BLaER1 treated with 17β-estradiol and CSF1 and Interleukin-3, amounts not matched to agents 10 nM and 100 nM (cell line): ENCODE results near the gene TGFB3.

Source experiments
- H3K27ac ChIP-seq, 11 experiments: shearing (Covaris generic); formaldehyde crosslinking; 2 replicates each; pipeline ENCODE4 v1.8.1; 2022
- H3K27me3 ChIP-seq, 11 experiments: shearing (Covaris generic); formaldehyde crosslinking; 2 replicates each; pipeline ENCODE4 v1.8.1; 2022
- H3K36me3 ChIP-seq, 11 experiments: shearing (Covaris generic); formaldehyde crosslinking; 2 replicates each; pipeline ENCODE4 v1.8.1; 2022
- H3K4me1 ChIP-seq, 10 experiments: shearing (Covaris generic); formaldehyde crosslinking; 2 replicates each; pipeline ENCODE4 v1.8.1; 2022
- H3K4me2 ChIP-seq, 11 experiments: shearing (Covaris generic); formaldehyde crosslinking; 2 replicates each; pipeline ENCODE4 v1.8.1; 2022
- H3K4me3 ChIP-seq, 10 experiments: shearing (Covaris generic); formaldehyde crosslinking; 2 replicates each; pipeline ENCODE4 v1.8.1; 2022
- H3K9ac ChIP-seq, 11 experiments: shearing (Covaris generic); formaldehyde crosslinking; 2 replicates each; pipeline ENCODE4 v1.8.1; 2022
- H3K9me3 ChIP-seq, 11 experiments: shearing (Covaris generic); formaldehyde crosslinking; replicated peaks in 1 of 11; 2 replicates each; pipeline ENCODE4 v1.8.1; 2022
- H4K20me1 ChIP-seq, 11 experiments: shearing (Covaris generic); formaldehyde crosslinking; 2 replicates each; pipeline ENCODE4 v1.8.1; 2022
- Cebpa-rat ChIP-seq, 11 experiments: shearing (Covaris generic); IDR thresholded peaks; 2 replicates each; pipeline ENCODE4 v1.8.1; 2022

Gene TGFB3

DNA sequence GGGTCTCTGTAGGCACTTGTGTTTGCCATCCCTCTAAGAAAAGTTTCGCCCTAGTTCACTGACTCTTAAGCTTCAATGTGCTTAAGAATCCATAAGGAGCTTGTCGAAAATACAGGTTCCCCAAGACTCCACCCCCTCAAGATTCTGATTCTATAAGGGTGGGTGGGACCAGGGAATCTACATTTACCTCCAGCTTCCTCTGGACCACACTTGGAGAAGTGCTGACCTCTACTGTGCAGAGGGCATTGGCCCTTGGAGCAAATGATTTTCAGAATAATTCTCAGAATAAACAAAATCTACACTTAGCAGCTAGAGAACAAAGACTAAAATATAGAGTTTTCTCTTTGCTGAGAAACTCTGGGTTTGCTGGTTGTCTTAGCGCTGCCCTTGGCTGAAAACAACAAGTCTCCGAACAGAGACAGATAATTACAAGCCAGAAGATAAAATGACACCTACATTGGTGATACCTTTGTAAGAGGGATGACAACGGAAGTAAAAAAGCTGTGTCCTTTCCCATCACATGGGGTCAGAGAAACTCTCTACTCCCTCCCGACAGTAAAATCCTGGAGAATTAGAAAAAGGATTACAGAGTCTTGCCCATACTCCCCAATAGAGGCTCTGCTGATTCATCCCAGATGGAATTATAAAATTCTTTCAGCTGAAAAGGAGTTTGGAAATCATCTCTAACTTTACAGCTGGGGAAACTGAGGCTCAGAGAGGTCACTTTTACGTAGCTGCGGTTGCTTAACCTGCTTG, 4.8 kb downstream of the TGFB3 start:
- Histone ChIP-seq H3K9ac (no peak overlapping the region), H4K20me1 (no peaks in the 10 kb centered on the region), H3K27me3 (peaks cover 0 to 5% (median 0%) of the 10 kb centered on the region in 11 experiments; a peak in 2 of 22 replicates), H3K4me2 (peak overlapping the region in 10 of 11 experiments; percentile 25 to 90 (median 80); a peak in 17 of 22 replicates), H3K4me1 (peaks cover 22 to 70% (median 54%) of the 10 kb centered on the region in 10 experiments), H3K4me3 (no peak overlapping the region), H3K9me3 (no peaks in the 10 kb centered on the region), H3K36me3 (no peaks in the 10 kb centered on the region), H3K27ac (no peak overlapping the region)
- no peak for TF ChIP-seq Cebpa-rat (IDR thresholded peaks at IDR 0.05)

DNA sequence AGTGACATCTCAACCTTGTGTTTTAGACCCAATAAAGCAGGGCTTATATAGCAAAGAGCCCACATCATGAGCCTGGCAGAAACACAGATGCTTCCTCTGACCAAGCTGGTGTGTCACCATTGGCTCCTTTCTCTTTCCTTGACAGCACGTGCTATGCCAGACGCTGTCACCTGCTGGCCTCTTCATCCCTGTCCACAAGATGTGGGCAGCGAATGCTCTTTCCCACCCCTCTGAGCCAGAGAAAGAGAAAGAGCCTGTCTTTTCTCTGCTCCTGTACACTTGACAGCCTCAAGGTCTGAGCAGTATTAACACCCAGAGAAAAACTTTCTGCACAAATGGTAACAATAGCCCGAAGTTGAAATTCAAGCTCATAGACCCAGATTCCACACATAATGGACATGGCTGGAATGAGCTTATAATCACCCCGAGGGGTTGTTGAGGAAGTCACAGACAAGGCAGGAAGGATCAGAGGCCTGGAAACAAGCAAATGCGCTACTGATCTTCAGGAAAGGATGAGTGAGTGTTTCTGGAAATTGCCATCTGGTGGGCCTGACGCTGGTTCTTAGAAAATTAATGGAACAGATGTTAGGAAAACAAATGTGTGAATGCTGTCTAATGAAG, 8.9 kb downstream of the TGFB3 start:
- H3K36me3 ChIP-seq = no peaks in the 10 kb centered on the region
- H3K4me1 ChIP-seq = peaks cover 2 to 45% (median 29%) of the 10 kb centered on the region in 10 experiments; a peak in 17 of 20 replicates
- no peak overlapping the region for H3K4me3 ChIP-seq
- no peak overlapping the region for H3K27ac ChIP-seq
- H3K4me2 ChIP-seq = peak overlapping the region in 4 of 11 experiments; percentile 21 to 43 (median 32); a peak in 7 of 22 replicates
- H4K20me1 ChIP-seq = no peaks in the 10 kb centered on the region
- H3K9me3 ChIP-seq = no peaks in the 10 kb centered on the region
- no peak for TF ChIP-seq Cebpa-rat (IDR thresholded peaks at IDR 0.05)
- no peak overlapping the region for H3K9ac ChIP-seq
- H3K27me3 ChIP-seq = no peaks in the 10 kb centered on the region

DNA sequence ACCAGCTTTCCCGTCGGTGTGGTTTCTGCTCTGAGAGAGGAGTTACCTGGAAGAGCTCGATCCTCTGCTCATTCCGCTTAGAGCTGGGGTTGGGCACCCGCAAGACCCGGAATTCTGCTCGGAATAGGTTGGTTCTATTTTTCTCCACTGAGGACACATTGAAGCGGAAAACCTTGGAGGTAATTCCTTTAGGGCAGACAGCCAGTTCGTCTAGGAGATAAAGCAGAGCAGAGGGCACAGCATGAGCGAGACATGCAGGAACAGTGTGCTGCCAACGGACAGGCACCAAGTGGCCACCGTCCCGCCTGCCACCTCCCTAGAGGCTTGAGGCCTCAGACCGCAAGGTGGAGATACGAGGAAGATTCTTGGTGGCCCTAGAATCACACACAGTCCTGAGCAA, 10.3 kb downstream of the TGFB3 start:
- H3K9ac ChIP-seq = no peak overlapping the region
- no peaks in the 10 kb centered on the region for H4K20me1 ChIP-seq
- no peaks in the 10 kb centered on the region for H3K36me3 ChIP-seq
- H3K9me3 ChIP-seq = no peaks in the 10 kb centered on the region
- H3K4me1 ChIP-seq = peaks cover 0 to 31% (median 15%) of the 10 kb centered on the region in 10 experiments; a peak in 16 of 20 replicates
- H3K4me3 ChIP-seq = no peak overlapping the region
- no peak overlapping the region for H3K27ac ChIP-seq
- no peak overlapping the region for H3K4me2 ChIP-seq
- no peak for TF ChIP-seq Cebpa-rat (IDR thresholded peaks at IDR 0.05)
- no peaks in the 10 kb centered on the region for H3K27me3 ChIP-seq

DNA sequence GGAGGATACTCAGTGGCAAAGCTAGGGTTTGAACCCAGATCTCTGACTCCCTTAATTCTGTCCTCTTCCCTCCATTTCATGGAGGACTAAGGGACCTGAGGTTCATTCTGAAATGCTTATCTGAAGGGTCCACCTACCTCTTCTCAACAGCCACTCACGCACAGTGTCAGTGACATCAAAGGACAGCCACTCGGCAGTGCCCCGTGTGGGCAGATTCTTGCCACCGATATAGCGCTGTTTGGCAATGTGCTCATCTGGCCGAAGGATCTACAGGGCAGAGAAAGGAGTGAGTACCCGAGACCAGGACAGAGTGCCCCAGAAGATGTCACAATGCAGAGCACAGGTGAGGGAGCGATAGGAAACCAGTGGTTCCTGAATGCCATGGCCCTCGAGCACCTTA, 10.8 kb downstream of the TGFB3 start:
- Histone ChIP-seq H3K4me3 (no peak overlapping the region), H4K20me1 (no peaks in the 10 kb centered on the region), H3K9me3 (no peaks in the 10 kb centered on the region), H3K9ac (no peak overlapping the region), H3K36me3 (no peaks in the 10 kb centered on the region), H3K27me3 (no peaks in the 10 kb centered on the region), H3K4me2 (no peak overlapping the region), H3K27ac (no peak overlapping the region), H3K4me1 (peaks cover 0 to 26% (median 12%) of the 10 kb centered on the region in 10 experiments; a peak in 12 of 20 replicates)
- TF ChIP-seq Cebpa-rat (IDR thresholded peaks at IDR 0.05) = no peak

DNA sequence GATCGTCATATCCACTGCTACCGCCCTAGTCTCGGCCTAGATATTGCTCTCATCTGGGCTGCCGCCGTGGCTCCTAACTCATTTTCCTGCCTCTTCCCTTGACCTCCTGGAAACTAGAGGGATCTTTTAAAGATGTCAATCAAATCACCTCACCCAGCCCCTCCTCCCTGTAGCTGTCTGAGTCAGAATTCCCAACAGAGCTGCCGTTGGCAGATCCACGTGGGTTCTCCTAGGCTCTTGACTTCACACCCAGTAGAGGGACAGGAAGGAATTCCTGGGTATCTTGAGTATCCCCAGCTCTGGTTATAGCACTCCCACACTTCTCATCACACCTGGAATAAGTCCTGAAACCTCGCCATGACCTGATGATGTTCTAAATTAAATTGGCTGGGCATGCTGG, 11.9 kb downstream of the TGFB3 start:
- Histone ChIP-seq H4K20me1 (no peaks in the 10 kb centered on the region), H3K4me1 (peaks cover 0 to 25% (median 12%) of the 10 kb centered on the region in 10 experiments; a peak in 12 of 20 replicates), H3K4me3 (no peak overlapping the region), H3K36me3 (no peaks in the 10 kb centered on the region), H3K9ac (no peak overlapping the region), H3K4me2 (no peak overlapping the region), H3K9me3 (no peaks in the 10 kb centered on the region), H3K27ac (0 out of 22 replicates have a peak overlapping the region, but pooled peaks of 1 of the 11 experiments have one; percentile 31), H3K27me3 (no peaks in the 10 kb centered on the region)
- no peak for TF ChIP-seq Cebpa-rat (IDR thresholded peaks at IDR 0.05)

DNA sequence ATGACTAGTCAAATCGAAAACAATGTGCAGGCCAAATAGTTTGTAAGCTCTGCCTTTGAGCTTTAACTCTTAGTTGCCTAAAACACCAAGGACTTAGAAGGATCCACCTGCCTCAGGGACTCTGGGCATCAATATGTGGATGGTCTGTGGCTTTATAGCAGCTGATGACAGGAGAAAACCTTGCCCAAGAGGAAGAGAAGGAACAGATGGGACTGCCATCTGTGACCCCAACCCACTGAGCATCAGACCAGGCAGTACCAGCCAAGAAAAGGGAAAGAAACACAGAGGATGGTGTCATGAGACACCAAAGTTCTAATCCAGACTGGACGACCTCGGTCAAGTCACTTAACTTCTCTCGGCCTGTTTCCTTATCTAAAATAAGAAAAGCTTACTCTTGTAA, 12.7 kb downstream of the TGFB3 start:
- no peak overlapping the region for H3K4me3 ChIP-seq
- peak overlapping the region in 2 of 11 experiments; percentile 31 to 32; a peak in 3 of 22 replicates for H3K27ac ChIP-seq
- H3K27me3 ChIP-seq = no peaks in the 10 kb centered on the region
- peaks cover 0 to 25% (median 12%) of the 10 kb centered on the region in 10 experiments; a peak in 12 of 20 replicates for H3K4me1 ChIP-seq
- TF ChIP-seq Cebpa-rat (IDR thresholded peaks at IDR 0.05) = no peak
- H3K9ac ChIP-seq = peak overlapping the region in 1 of 11 experiments; percentile 20; a peak in 1 of 22 replicates
- no peaks in the 10 kb centered on the region for H3K9me3 ChIP-seq
- peak overlapping the region in 6 of 11 experiments; percentile 2 to 53 (median 18); a peak in 7 of 22 replicates for H3K4me2 ChIP-seq
- H3K36me3 ChIP-seq = no peaks in the 10 kb centered on the region
- no peaks in the 10 kb centered on the region for H4K20me1 ChIP-seq

DNA sequence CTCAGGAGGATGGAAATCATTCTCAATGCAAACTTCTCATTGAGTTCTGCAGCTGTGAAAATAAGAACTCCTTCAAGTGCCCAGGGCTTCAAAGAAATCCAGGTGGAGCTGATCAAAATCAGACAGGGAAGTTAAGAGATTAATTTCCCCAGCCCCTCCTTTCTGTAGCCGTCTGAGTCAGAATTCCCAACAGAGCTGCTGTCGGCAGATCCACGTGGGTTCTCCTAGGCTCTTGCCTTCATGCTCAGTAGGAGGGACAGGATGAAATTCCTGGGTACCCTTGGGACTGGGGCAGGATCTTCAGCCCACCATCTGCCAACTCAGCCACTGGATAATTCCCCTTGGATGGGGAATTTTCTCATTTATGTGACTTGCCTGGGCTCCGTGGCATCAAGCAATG, 13.3 kb downstream of the TGFB3 start:
- Histone ChIP-seq H3K4me3 (no peak overlapping the region), H4K20me1 (no peaks in the 10 kb centered on the region), H3K9me3 (peaks cover 0 to under 1% (median 0%) of the 10 kb centered on the region in 11 experiments; a peak in 1 of 22 replicates), H3K27ac (peak overlapping the region in 2 of 11 experiments; percentile 31 to 32; a peak in 2 of 22 replicates), H3K36me3 (peaks cover 0 to under 1% (median 0%) of the 10 kb centered on the region in 11 experiments; a peak in 1 of 22 replicates), H3K27me3 (no peaks in the 10 kb centered on the region), H3K9ac (no peak overlapping the region), H3K4me2 (peak overlapping the region in 4 of 11 experiments; percentile 2 to 53 (median 18); a peak in 3 of 22 replicates), H3K4me1 (peaks cover 0 to 28% (median 12%) of the 10 kb centered on the region in 10 experiments; a peak in 12 of 20 replicates)
- no peak for TF ChIP-seq Cebpa-rat (IDR thresholded peaks at IDR 0.05)

DNA sequence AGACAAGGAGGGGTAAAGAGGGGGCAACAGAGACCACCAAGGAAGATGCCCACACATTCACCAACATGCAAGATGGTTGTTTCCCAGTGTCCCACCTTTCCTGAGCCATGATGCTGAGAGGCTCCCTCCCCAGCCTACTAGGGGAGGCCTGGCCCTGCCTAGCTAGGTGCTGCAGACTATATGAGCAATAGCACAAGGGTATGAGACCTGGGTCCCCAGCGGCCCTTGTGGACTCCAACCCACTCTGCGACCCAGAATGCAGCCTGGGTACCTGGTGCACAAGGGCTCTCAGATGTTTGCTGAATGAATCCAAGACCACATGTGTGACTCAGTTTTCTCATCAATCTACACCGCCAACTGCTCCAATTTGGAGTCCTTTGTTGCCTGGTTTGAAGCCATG, 13.9 kb downstream of the TGFB3 start:
- Histone ChIP-seq H3K4me3 (no peak overlapping the region), H3K27ac (no peak overlapping the region), H3K4me1 (peaks cover 0 to 29% (median 12%) of the 10 kb centered on the region in 10 experiments; a peak in 12 of 20 replicates), H3K36me3 (peaks cover 0 to 6% (median 0%) of the 10 kb centered on the region in 11 experiments; a peak in 3 of 22 replicates), H3K4me2 (no peak overlapping the region; a peak in 1 of 22 replicates), H3K27me3 (no peaks in the 10 kb centered on the region), H3K9ac (no peak overlapping the region), H4K20me1 (no peaks in the 10 kb centered on the region), H3K9me3 (peaks cover 0 to 6% (median 0%) of the 10 kb centered on the region in 11 experiments; a peak in 1 of 22 replicates)
- no peak for TF ChIP-seq Cebpa-rat (IDR thresholded peaks at IDR 0.05)

DNA sequence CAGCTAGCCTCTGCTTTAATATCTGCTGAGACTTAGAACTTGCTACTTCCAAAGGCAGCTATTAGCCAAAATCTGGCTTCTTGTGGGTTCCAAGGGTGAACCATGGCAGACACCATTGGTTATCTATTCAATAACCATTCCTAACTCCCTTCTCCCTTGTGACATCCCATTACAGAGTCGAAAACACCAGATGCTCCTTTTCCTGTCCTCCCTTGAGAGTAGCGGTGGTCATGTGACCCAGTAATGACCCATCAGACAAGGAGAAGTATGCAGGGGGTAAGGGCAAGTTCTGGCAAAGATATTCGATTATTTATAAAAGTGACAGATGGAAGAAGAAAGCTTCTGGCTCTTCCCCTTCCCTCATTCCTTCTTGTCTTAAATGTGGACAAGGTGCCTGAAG, 20.1 kb downstream of the TGFB3 start:
- TF ChIP-seq Cebpa-rat (IDR thresholded peaks at IDR 0.05) = no peak
- no peak overlapping the region for H3K4me3 ChIP-seq
- no peaks in the 10 kb centered on the region for H4K20me1 ChIP-seq
- peaks cover 15 to 53% (median 40%) of the 10 kb centered on the region in 10 experiments for H3K4me1 ChIP-seq
- peak overlapping the region in 9 of 11 experiments; percentile 30 to 78 (median 71); a peak in 16 of 22 replicates for H3K4me2 ChIP-seq
- H3K9ac ChIP-seq = no peak overlapping the region
- no peaks in the 10 kb centered on the region for H3K27me3 ChIP-seq
- peaks cover 0 to 13% (median 0%) of the 10 kb centered on the region in 11 experiments; a peak in 5 of 22 replicates for H3K36me3 ChIP-seq
- H3K9me3 ChIP-seq = peaks cover 0 to 17% (median 0%) of the 10 kb centered on the region in 11 experiments; a peak in 6 of 22 replicates
- H3K27ac ChIP-seq = peak overlapping the region in 5 of 11 experiments; percentile 77 to 92 (median 89); a peak in 9 of 22 replicates
